Fibroblast of lung (primary cell): ENCODE data around the gene RPSA. TPM values are rescaled to one million over a fixed set of nuclear protein-coding genes. Genes with fewer than 3 reads are reported as not detected.

ENCODE experiments used
- DNase-seq, 2 donors: peaks; one replicate each; pipeline versions ENCODE4 v3.0.0 to v3.0.0-alpha.2; 2010; ENCODE audit warnings: low read depth in 2 of 2
- H2AFZ ChIP-seq: 2 replicates; pipeline ENCODE4 v1.5.1; 2012; ENCODE audit warnings: low read length, control low read depth, inconsistent platforms
- H3K27ac ChIP-seq: 2 replicates; pipeline ENCODE4 v1.5.1; 2011; ENCODE audit warnings: low read length, control low read depth; ENCODE audit not compliant: insufficient read depth
- H3K27me3 ChIP-seq: 2 replicates; pipeline ENCODE4 v1.5.1; 2011; ENCODE audit warnings: mild to moderate bottlenecking, low read length; ENCODE audit not compliant: control insufficient read depth, insufficient read depth
- H3K36me3 ChIP-seq: 2 replicates; pipeline ENCODE4 v1.5.1; 2011; ENCODE audit warnings: low read length; ENCODE audit not compliant: control insufficient read depth, insufficient read depth
- H3K4me1 ChIP-seq: 2 replicates; pipeline ENCODE4 v1.5.1; 2011; ENCODE audit warnings: low read length; ENCODE audit not compliant: control insufficient read depth, insufficient read depth; ENCODE audit errors: extremely low read depth
- H3K4me2 ChIP-seq: 2 replicates; pipeline ENCODE4 v1.5.1; 2011; ENCODE audit warnings: low read length, control low read depth; ENCODE audit not compliant: insufficient read depth; ENCODE audit errors: extremely low read depth
- H3K4me3 ChIP-seq, 4 experiments: fragments of 200-600 bp in 1 of 4; sonication (generic) in 1 of 4; replicated peaks in 1 of 4; 2 replicates each; pipeline ENCODE4 v1.5.1; 2011 to 2016; ENCODE audit warnings: low read length in 4 of 4, low read depth in 3 of 4, mild to moderate bottlenecking in 3 of 4, control low read depth in 2 of 4, inconsistent platforms in 1 of 4, mixed read lengths in 1 of 4; ENCODE audit not compliant: insufficient read depth in 1 of 4; ENCODE audit errors: control extremely low read depth in 1 of 4
- H3K79me2 ChIP-seq: 2 replicates; pipeline ENCODE4 v1.5.1; 2012; ENCODE audit warnings: mild to moderate bottlenecking, low read length, inconsistent platforms; ENCODE audit not compliant: control insufficient read depth, insufficient read depth
- H3K9ac ChIP-seq: 2 replicates; pipeline ENCODE4 v1.5.1; 2011; ENCODE audit warnings: mild to moderate bottlenecking, low read length, control low read depth; ENCODE audit not compliant: insufficient read depth
- H3K9me3 ChIP-seq: 2 replicates; pipeline ENCODE4 v1.5.1; 2012; ENCODE audit warnings: low read depth, low read length; ENCODE audit not compliant: control insufficient read depth, insufficient read depth
- H4K20me1 ChIP-seq: 2 replicates; pipeline ENCODE4 v1.5.1; 2011; ENCODE audit warnings: low read length; ENCODE audit not compliant: control insufficient read depth, insufficient read depth; ENCODE audit errors: extremely low read depth
- CTCF ChIP-seq, 2 donors: IDR thresholded peaks in 1 of 2; conservative IDR thresholded peaks in 1 of 2; 1 replicate in 1 of 2; 2 replicates in 1 of 2; pipeline ENCODE4 v1.5.1; 2011 to 2012; ENCODE audit warnings: low read length in 2 of 2, control low read depth in 1 of 2, inconsistent platforms in 1 of 2, low read depth in 1 of 2, mild to moderate bottlenecking in 1 of 2
- EZH2 ChIP-seq: IDR thresholded peaks from 2 replicates; pipeline ENCODE4 v1.5.1; 2012; ENCODE audit warnings: low read length, control low read depth, mild to moderate bottlenecking; ENCODE audit errors: missing control alignments
- polyA plus RNA-seq, 2 donors: library from polyadenylated mRNA; depleted of rRNA in 1 of 2; stranded (reverse) in 1 of 2; unstranded in 1 of 2; fragments of >200 nt; gene quantifications; 2 replicates each; pipeline ENCODE4 v1.2.1, GENCODE V29; 2011 to 2012; ENCODE audit warnings: missing spikeins in 1 of 2
- total RNA-seq: library from RNA; depleted of rRNA; stranded (reverse); fragments of >200 nt; gene quantifications from 2 replicates; pipeline ENCODE4 v1.2.1, GENCODE V29; 2014

RPSA gene
- total and polyA plus RNA-seq, 2 donors (not counting 1 experiment from before 2014, with no cell fraction given) = 1,607 to 2,369 TPM

- H3K4me2 ChIP-seq = no peak overlapping the region
- H3K4me3 ChIP-seq = no peak overlapping the region
- no peaks in the 10 kb centered on the region for H3K9me3 ChIP-seq
- peaks cover 3% of the 10 kb centered on the region for H3K27me3 ChIP-seq
- no peak for DNase-seq
- H3K27ac ChIP-seq = no peak overlapping the region
- TF ChIP-seq CTCF (conservative IDR thresholded peaks at IDR 0.05 in 1 of 2, IDR thresholded peaks at IDR 0.05 in 1 of 2; ENCODE audit: low read depth in 1 of 2, low read length in 2 of 2) (no peak), EZH2 (no peak)
- peaks cover 3% of the 10 kb centered on the region for H3K4me1 ChIP-seq
- peaks cover 3% of the 10 kb centered on the region for H3K79me2 ChIP-seq
- H4K20me1 ChIP-seq = no peaks in the 10 kb centered on the region
- no peak overlapping the region for H3K9ac ChIP-seq
- no peaks in the 10 kb centered on the region for H3K36me3 ChIP-seq
- no peak overlapping the region for H2AFZ ChIP-seq
Measured at GRCh38 chr3:39378957-39379777, 27.4 kb upstream of the RPSA start.

GRCh38 chr3:39379778-39380155, 26.8 kb upstream of the RPSA start:
- H3K27ac ChIP-seq = no peak overlapping the region
- no peak for TF ChIP-seq EZH2
- TF ChIP-seq CTCF (conservative IDR thresholded peaks at IDR 0.05 in 1 of 2, IDR thresholded peaks at IDR 0.05 in 1 of 2; ENCODE audit: low read depth in 1 of 2, low read length in 2 of 2) = no peak
- no peak overlapping the region for H3K4me3 ChIP-seq
- no peak overlapping the region for H2AFZ ChIP-seq
- H3K9me3 ChIP-seq = no peaks in the 10 kb centered on the region
- H4K20me1 ChIP-seq = no peaks in the 10 kb centered on the region
- peaks cover 3% of the 10 kb centered on the region for H3K4me1 ChIP-seq
- no peak overlapping the region for H3K9ac ChIP-seq
- DNase-seq = no peak
- H3K27me3 ChIP-seq = peaks cover 3% of the 10 kb centered on the region
- H3K4me2 ChIP-seq = no peak overlapping the region
- H3K36me3 ChIP-seq = no peaks in the 10 kb centered on the region
- peaks cover 7% of the 10 kb centered on the region for H3K79me2 ChIP-seq

- no peak for TF ChIP-seq CTCF (conservative IDR thresholded peaks at IDR 0.05 in 1 of 2, IDR thresholded peaks at IDR 0.05 in 1 of 2; ENCODE audit: low read depth in 1 of 2, low read length in 2 of 2)
- no peak for TF ChIP-seq EZH2
- Histone ChIP-seq H3K4me3 (no peak overlapping the region), H2AFZ (no peak overlapping the region), H3K4me1 (peaks cover 3% of the 10 kb centered on the region), H4K20me1 (no peaks in the 10 kb centered on the region), H3K36me3 (peaks cover 2% of the 10 kb centered on the region), H3K9ac (no peak overlapping the region), H3K4me2 (no peak overlapping the region), H3K27me3 (peaks cover 3% of the 10 kb centered on the region), H3K9me3 (no peaks in the 10 kb centered on the region), H3K79me2 (peaks cover 23% of the 10 kb centered on the region), H3K27ac (no peak overlapping the region)
- no peak for DNase-seq
Measured at GRCh38 chr3:39381432-39381831, 25.1 kb upstream of the RPSA start.
